ENCODE results near the gene SHOX. TPM values are rescaled to one million over a fixed set of nuclear protein-coding genes. Genes with fewer than 3 reads are reported as not detected.
A peak's percentile ranks its signal among the peaks of the same experiment; 100 is the strongest.

Gene SHOX
- polyA plus RNA-seq, 1 experiment = 22.8 TPM

DNA sequence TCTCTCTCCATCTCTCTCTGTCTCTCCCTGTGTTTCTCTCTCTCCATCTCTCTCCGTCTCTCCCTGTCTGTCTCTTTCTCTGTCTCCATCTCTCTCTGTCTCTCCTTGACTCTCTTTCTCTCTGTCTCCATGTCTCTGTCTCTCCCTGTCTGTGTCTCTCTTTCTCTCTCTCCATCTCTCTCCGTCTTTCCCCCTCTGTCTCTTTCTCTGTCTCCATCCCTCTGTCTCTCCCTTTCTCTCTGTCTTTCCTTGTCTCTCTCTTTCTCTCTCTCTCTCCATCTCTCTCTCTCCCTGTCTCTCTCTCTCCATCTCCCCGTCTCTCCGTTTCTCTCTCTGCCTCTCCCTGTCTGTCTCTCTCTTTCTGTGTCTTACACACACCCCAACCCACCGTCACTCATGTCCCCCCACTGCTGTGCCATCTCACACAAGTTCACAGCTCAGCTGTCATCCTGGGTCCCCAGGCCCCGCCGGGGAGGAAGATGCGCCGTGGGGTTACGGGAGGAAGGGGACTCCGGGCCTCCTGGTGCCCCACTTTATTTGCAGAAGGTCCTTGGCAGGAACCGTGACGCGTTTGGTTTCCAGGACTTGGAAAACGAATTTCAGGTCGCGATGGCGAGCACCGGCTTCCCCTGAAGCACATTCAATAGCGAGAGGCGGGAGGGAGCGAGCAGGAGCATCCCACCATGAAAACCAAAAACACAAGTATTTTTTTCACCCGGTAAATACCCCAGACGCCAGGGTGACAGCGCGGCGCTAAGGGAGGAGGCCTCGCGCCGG, 1.2 kb upstream of the SHOX start:
- ChIA-PET POLR2A (no interaction called here), CTCF (no interaction called here)

DNA sequence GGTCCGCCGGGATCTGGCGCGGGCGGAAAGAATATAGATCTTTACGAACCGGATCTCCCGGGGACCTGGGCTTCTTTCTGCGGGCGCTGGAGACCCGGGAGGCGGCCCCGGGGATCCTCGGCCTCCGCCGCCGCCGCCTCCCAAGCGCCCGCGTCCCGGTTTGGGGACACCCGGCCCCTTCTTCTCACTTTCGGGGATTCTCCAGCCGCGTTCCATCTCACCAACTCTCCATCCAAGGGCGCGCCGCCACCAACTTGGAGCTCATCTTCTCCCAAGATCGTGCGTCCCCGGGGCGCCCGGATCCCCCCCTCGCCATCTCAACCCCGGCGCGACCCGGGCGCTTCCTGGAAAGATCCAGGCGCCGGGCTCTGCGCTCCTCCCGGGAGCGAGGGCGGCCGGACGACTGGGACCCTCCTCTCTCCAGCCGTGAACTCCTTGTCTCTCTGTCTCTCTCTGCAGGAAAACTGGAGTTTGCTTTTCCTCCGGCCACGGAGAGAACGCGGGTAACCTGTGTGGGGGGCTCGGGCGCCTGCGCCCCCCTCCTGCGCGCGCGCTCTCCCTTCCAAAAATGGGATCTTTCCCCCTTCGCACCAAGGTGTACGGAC, 482 bp upstream of the SHOX start:
- TF ChIP-seq, protein P1, sequence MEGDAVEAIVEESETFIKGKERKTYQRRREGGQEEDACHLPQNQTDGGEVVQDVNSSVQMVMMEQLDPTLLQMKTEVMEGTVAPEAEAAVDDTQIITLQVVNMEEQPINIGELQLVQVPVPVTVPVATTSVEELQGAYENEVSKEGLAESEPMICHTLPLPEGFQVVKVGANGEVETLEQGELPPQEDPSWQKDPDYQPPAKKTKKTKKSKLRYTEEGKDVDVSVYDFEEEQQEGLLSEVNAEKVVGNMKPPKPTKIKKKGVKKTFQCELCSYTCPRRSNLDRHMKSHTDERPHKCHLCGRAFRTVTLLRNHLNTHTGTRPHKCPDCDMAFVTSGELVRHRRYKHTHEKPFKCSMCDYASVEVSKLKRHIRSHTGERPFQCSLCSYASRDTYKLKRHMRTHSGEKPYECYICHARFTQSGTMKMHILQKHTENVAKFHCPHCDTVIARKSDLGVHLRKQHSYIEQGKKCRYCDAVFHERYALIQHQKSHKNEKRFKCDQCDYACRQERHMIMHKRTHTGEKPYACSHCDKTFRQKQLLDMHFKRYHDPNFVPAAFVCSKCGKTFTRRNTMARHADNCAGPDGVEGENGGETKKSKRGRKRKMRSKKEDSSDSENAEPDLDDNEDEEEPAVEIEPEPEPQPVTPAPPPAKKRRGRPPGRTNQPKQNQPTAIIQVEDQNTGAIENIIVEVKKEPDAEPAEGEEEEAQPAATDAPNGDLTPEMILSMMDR (IDR thresholded peaks at IDR 0.05; ENCODE audit: insufficient read depth, low read depth, low read length) = no peak
- ChIA-PET CTCF (no interaction called here), POLR2A (no interaction called here)
- DNase-seq (ENCODE audit: low read depth) = no peak
- Histone ChIP-seq H3K4me3 (ENCODE audit: low read depth, low read length) (peak overlapping the region; percentile 94), H3K36me3 (ENCODE audit: control insufficient read depth, insufficient read depth, low read length) (peaks cover 6% of the 10 kb centered on the region), H3K27me3 (ENCODE audit: control insufficient read depth, insufficient read depth, low read length) (no peaks in the 10 kb centered on the region)

More for the DNA sequence above, 1.2 kb upstream of the SHOX start:
- peak overlapping the region; percentile 94 for H3K4me3 ChIP-seq (ENCODE audit: low read depth, low read length)
- DNase-seq (ENCODE audit: low read depth) = no peak
- H3K36me3 ChIP-seq (ENCODE audit: control insufficient read depth, insufficient read depth, low read length) = peaks cover 4% of the 10 kb centered on the region
- no peaks in the 10 kb centered on the region for H3K27me3 ChIP-seq (ENCODE audit: control insufficient read depth, insufficient read depth, low read length)
- TF ChIP-seq, protein P1 (IDR thresholded peaks at IDR 0.05; ENCODE audit: insufficient read depth, low read depth, low read length) = no peak

DNA sequence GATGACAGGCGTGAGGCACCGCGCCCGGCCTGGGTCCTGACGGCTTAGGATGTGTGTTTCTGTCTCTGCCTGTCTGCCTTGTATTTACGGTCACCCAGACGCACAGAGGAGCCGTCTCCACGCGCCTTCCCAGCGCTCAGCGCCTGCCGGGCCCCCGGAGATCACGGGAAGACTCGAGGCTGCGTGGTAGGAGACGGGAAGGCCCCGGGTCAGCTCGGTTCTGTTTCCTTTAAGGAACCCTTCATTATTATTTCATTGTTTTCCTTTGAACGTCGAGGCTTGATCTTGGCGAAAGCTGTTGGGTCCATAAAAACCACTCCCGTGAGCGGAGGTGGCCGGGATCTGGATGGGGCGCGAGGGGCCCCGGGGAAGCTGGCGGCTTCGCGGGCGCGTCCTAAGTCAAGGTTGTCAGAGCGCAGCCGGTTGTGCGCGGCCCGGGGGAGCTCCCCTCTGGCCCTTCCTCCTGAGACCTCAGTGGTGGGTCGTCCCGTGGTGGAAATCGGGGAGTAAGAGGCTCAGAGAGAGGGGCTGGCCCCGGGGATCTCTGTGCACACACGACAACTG, 1.3 kb downstream of the SHOX start:
- peak overlapping the region; percentile 94 for H3K4me3 ChIP-seq (ENCODE audit: low read depth, low read length)
- TF ChIP-seq, protein P1 (IDR thresholded peaks at IDR 0.05; ENCODE audit: insufficient read depth, low read depth, low read length) = no peak

DNA sequence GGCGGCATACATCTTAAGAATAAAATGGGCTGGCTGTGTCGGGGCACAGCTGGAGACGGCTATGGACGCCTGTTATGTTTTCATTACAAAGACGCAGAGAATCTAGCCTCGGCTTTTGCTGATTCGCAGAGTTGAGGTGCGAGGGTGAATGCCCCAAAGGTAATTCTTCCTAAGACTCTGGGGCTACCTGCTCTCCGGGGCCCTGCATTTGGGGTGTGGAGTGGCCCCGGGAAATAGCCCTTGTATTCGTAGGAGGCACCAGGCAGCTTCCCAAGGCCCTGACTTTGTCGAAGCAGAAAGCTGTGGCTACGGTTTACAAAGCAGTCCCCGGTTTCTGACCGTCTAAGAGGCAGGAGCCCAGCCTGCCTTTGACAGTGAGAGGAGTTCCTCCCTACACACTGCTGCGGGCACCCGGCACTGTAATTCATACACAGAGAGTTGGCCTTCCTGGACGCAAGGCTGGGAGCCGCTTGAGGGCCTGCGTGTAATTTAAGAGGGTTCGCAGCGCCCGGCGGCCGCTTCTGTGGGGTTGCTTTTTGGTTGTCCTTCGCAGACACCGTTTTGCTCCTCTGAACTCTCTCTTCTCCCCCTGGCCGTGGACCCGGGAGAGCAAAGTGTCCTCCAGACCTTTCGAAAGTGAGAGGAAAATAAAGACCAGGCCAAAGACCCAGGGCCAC, 1.9 kb downstream of the SHOX start:
- no peak for DNase-seq (ENCODE audit: low read depth)
- ChIA-PET CTCF (no interaction called here), POLR2A (no interaction called here)
- TF ChIP-seq, protein P1 (IDR thresholded peaks at IDR 0.05; ENCODE audit: insufficient read depth, low read depth, low read length) = no peak
- peak overlapping the region; percentile 94 for H3K4me3 ChIP-seq (ENCODE audit: low read depth, low read length)
- peaks cover 10% of the 10 kb centered on the region for H3K36me3 ChIP-seq (ENCODE audit: control insufficient read depth, insufficient read depth, low read length)
- no peaks in the 10 kb centered on the region for H3K27me3 ChIP-seq (ENCODE audit: control insufficient read depth, insufficient read depth, low read length)

More for the DNA sequence above, 1.3 kb downstream of the SHOX start:
- POLR2A ChIA-PET = no interaction called here
- Histone ChIP-seq H3K27me3 (ENCODE audit: control insufficient read depth, insufficient read depth, low read length) (no peaks in the 10 kb centered on the region), H3K36me3 (ENCODE audit: control insufficient read depth, insufficient read depth, low read length) (peaks cover 9% of the 10 kb centered on the region)
- DNase-seq (ENCODE audit: low read depth) = no peak
- CTCF ChIA-PET = no interaction called here
